PC-9 (cell line): Measurements from ENCODE around the gene KCNH3. TPM values are rescaled to one million over a fixed set of nuclear protein-coding genes. Genes with fewer than 3 reads are reported as not detected.

ENCODE experiments used
- BruUV-seq: library from RNA; stranded (reverse); fragments of 400-500 nt; replicated peaks from 2 replicates; lab custom pipeline; 2021; lab: Mats Ljungman, UMichigan
- CTCF ChIA-PET: fragments of 300-600 bp; sonication (Branson Sonifier 250); formaldehyde crosslinking; loops from one replicate; lab custom pipeline; 2022; ENCODE audit warnings: antibody characterized with exemption; lab: Charles Lee
- POLR2A ChIA-PET: fragments of 300-600 bp; sonication (Branson Sonifier 250); formaldehyde crosslinking; loops from one replicate; lab custom pipeline; 2022; ENCODE audit warnings: antibody characterized with exemption; ENCODE audit not compliant: unreplicated experiment; lab: Charles Lee
- DNase-seq, 2 experiments: peaks; one replicate each; pipeline versions ENCODE4 v3.0.0 to v3.0.0-alpha.2; 2015 to 2022; ENCODE audit warnings: mixed read lengths in 1 of 2
- H2AFZ ChIP-seq: fragments of 200-600 bp; sonication (generic); 2 replicates; pipeline ENCODE4 v1.8.1; 2017; ENCODE audit warnings: antibody characterized with exemption
- H3F3A ChIP-seq: fragments of 200-600 bp; sonication (generic); 2 replicates; pipeline ENCODE4 v1.8.1; 2017; ENCODE audit warnings: antibody characterized with exemption, mild to moderate bottlenecking, low read depth; ENCODE audit not compliant: insufficient read depth
- H3K27ac ChIP-seq: fragments of 200-600 bp; sonication (generic); 2 replicates; pipeline ENCODE4 v1.6.1; 2016; ENCODE audit warnings: mixed run types
- H3K27me3 ChIP-seq: fragments of 200-600 bp; sonication (generic); 2 replicates; pipeline ENCODE4 v1.6.1; 2016; ENCODE audit warnings: low read depth, mixed run types; ENCODE audit not compliant: insufficient read depth
- H3K36me3 ChIP-seq: fragments of 200-600 bp; sonication (generic); 2 replicates; pipeline ENCODE4 v1.6.1; 2016; ENCODE audit warnings: low read depth, mixed run types
- H3K4me1 ChIP-seq: fragments of 200-600 bp; sonication (generic); replicated peaks from 2 replicates; pipeline ENCODE4 v1.6.1; 2016; ENCODE audit warnings: mixed run types; ENCODE audit not compliant: insufficient read depth
- H3K4me2 ChIP-seq: fragments of 200-600 bp; sonication (generic); 2 replicates; pipeline ENCODE4 v1.6.1; 2017; ENCODE audit warnings: mixed run types
- H3K4me3 ChIP-seq: fragments of 200-600 bp; sonication (generic); 2 replicates; pipeline ENCODE4 v1.6.1; 2016; ENCODE audit warnings: mixed run types
- H3K79me2 ChIP-seq: fragments of 200-600 bp; sonication (generic); 2 replicates; pipeline ENCODE4 v1.6.1; 2017; ENCODE audit warnings: low read depth, mixed run types
- H3K9me2 ChIP-seq: fragments of 200-600 bp; sonication (generic); 2 replicates; pipeline ENCODE4 v1.8.1; 2017; ENCODE audit warnings: mild to moderate bottlenecking; ENCODE audit not compliant: insufficient read depth
- H3K9me3 ChIP-seq: fragments of 200-600 bp; sonication (generic); 2 replicates; pipeline ENCODE4 v1.8.1; 2016; ENCODE audit warnings: low read depth; ENCODE audit not compliant: insufficient read depth
- H4K20me1 ChIP-seq: fragments of 200-600 bp; sonication (generic); 2 replicates; pipeline ENCODE4 v1.8.1; 2017; ENCODE audit not compliant: insufficient read depth
- CTCF ChIP-seq: fragments of 200-600 bp; sonication (generic); conservative IDR thresholded peaks from 2 replicates; pipeline ENCODE4 v1.6.1; 2017; ENCODE audit warnings: mixed run types, antibody characterized with exemption, mild to moderate bottlenecking, moderate library complexity
- EZH2 ChIP-seq: fragments of 200-600 bp; sonication (generic); IDR thresholded peaks from 2 replicates; pipeline ENCODE4 v1.8.0; 2017; ENCODE audit warnings: antibody characterized with exemption, low read depth
- intact Hi-C: fragments of 100-400 bp; cut with micrococcal nuclease; formaldehyde crosslinking; loops from one replicate; pipeline ENCODE4 v1.10.0; 2022; ENCODE audit not compliant: unreplicated experiment
- total RNA-seq: library from RNA; stranded (reverse); gene quantifications from 2 replicates; pipeline ENCODE4 v1.2.3, GENCODE V29; 2021

Gene KCNH3
- total RNA-seq, 1 experiment from 2014 or later: not detected

- ChIA-PET CTCF (no interaction called here), POLR2A (no interaction called here)
- H4K20me1 ChIP-seq: no peaks in the 10 kb centered on the region
Measured at GRCh38 chr12:49587174-49587908, 48.5 kb downstream of the KCNH3 start.

GRCh38 chr12:49588281-49588680 is 49.5 kb downstream of the KCNH3 start:
- Histone ChIP-seq H2AFZ (no peak overlapping the region), H3K4me1 (no peaks in the 10 kb centered on the region), H4K20me1 (no peaks in the 10 kb centered on the region), H3K9me3 (no peaks in the 10 kb centered on the region), H3K79me2 (no peaks in the 10 kb centered on the region), H3K36me3 (no peaks in the 10 kb centered on the region), H3K27me3 (no peaks in the 10 kb centered on the region), H3K4me2 (no peak overlapping the region), H3K27ac (no peak overlapping the region), H3F3A (no peaks in the 10 kb centered on the region), H3K4me3 (no peak overlapping the region), H3K9me2 (no peaks in the 10 kb centered on the region)
- DNase-seq: no peak
- intact Hi-C loops: no loop called here
- no TSS peak for BruUV-seq
- POLR2A ChIA-PET: no interaction called here
- TF ChIP-seq CTCF: no peak
- TF ChIP-seq EZH2: no peak
- CTCF ChIA-PET: no interaction called here

More at GRCh38 chr12:49587174-49587908, 48.5 kb downstream of the KCNH3 start:
- no peak for DNase-seq
- H3K27me3 ChIP-seq: no peaks in the 10 kb centered on the region
- no peaks in the 10 kb centered on the region for H3K9me2 ChIP-seq
- no peak overlapping the region for H3K4me2 ChIP-seq
- H3K79me2 ChIP-seq: 0 out of 2 replicates have a peak, but pooled peaks cover under 1% of the 10 kb centered on the region
- no peak overlapping the region for H3K4me3 ChIP-seq
- no peaks in the 10 kb centered on the region for H3K4me1 ChIP-seq
- BruUV-seq: no TSS peak
- no peak overlapping the region for H3K27ac ChIP-seq
- no peaks in the 10 kb centered on the region for H3K9me3 ChIP-seq
- TF ChIP-seq CTCF (no peak), EZH2 (no peak)
- no peaks in the 10 kb centered on the region for H3K36me3 ChIP-seq
- H2AFZ ChIP-seq: no peak overlapping the region
- intact Hi-C loops: no loop called here
- H3F3A ChIP-seq: 0 out of 2 replicates have a peak, but pooled peaks cover under 1% of the 10 kb centered on the region

GRCh38 chr12:49588721-49589516 is 50.1 kb downstream of the KCNH3 start:
- no TSS peak for BruUV-seq
- POLR2A ChIA-PET: no interaction called here

More at GRCh38 chr12:49588721-49589516, 50.1 kb downstream of the KCNH3 start:
- Histone ChIP-seq H3K79me2 (no peaks in the 10 kb centered on the region), H3K27me3 (no peaks in the 10 kb centered on the region), H2AFZ (no peak overlapping the region), H3K9me2 (no peaks in the 10 kb centered on the region), H3F3A (no peaks in the 10 kb centered on the region), H3K4me1 (no peaks in the 10 kb centered on the region), H3K27ac (no peak overlapping the region), H4K20me1 (no peaks in the 10 kb centered on the region), H3K36me3 (no peaks in the 10 kb centered on the region), H3K4me3 (no peak overlapping the region), H3K4me2 (no peak overlapping the region), H3K9me3 (no peaks in the 10 kb centered on the region)
- CTCF ChIA-PET: no interaction called here
- DNase-seq: no peak
- intact Hi-C loops: no loop called here
- TF ChIP-seq CTCF: no peak
- TF ChIP-seq EZH2: no peak
